SKM-1 (cell line): ENCODE data around the gene CCDC158.
"Not testable (repeated sequence)": the region's sequence is repeated elsewhere in the genome, so short reads cannot be mapped to it uniquely, and the experiment has no call there.

Experiments
- DNase-seq: peaks from one replicate; lab custom pipeline; 2025; ENCODE audit not compliant: unreplicated experiment; lab: John Stamatoyannopoulos, UW

The CCDC158 gene

DNA sequence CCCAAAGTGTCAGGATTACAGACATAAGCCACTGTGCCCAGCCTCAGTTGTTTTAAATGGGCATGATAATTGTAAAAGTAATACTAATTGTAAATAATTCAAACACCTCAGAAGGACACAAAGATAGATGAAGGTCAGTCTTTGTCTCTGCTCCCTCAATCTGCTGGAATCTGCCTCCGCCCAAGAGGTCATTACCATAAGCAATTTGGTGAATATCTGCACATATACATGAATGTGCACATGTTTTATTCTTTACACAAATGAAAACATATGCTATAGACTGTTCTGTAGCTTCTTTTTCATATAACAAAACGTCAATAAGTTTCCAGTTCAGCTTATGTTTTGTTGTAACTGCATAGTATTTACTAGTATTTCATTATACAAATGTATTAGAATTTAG, 107.4 kb downstream of the CCDC158 start:
- no peak for DNase-seq

DNA sequence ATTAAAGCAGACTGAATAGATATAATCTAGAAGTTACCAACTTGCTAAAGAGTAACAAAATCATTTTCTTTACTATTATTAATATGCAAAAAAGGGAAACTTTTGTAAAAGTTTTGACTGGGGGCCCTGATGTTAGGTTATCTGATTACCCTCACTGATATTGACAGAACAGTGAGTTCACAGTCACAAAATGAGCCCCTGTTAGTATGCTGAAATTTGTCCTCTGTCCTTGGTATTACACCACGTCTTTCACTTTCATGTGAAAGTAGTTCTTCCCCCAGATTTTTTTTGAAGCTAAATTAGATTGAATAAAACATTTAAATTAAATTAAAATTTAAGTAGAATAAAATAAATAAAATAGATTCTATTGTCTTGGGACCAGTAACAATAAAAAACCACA, 108.5 kb downstream of the CCDC158 start:
- no peak for DNase-seq

DNA sequence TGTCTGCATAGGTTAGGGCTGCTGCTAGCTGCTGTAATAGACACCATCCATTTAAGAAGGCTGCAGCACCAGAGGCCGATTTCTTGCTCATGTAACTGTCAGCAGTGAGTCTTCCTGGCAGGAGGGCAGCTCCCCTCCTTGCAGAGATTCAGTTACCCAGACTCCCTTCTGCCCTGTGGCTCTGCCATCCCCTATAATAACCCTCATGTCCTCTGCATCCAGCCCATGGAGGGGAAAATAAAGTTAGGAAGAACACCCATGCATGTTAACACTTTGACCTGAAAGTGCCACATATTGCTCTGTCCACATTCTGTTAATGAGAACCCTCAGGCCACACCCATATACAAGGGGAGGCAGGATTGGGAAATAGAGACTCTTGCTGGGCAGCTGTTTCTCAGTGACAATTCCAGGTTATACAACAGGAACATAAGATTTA, 109.0 kb downstream of the CCDC158 start:
- no peak for DNase-seq

DNA sequence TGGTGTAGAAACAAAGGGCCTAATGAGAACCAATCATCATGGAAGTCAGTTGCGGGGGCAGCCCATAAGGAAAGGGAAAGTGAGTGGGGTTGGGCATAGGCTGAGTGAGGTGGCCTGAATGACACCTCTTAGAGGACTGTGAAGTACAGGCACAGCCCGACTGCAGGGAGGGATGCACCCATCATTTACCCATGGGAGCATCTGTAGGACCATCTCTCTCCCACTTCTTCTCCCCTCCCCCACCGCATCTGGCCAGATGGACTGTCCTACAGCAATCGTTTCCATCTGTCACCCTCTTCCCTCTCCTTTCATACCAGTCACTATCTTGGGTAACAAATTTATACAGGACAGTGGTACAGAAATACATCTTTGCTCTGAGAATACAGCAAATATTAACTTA, 110.3 kb downstream of the CCDC158 start:
- no peak for DNase-seq

DNA sequence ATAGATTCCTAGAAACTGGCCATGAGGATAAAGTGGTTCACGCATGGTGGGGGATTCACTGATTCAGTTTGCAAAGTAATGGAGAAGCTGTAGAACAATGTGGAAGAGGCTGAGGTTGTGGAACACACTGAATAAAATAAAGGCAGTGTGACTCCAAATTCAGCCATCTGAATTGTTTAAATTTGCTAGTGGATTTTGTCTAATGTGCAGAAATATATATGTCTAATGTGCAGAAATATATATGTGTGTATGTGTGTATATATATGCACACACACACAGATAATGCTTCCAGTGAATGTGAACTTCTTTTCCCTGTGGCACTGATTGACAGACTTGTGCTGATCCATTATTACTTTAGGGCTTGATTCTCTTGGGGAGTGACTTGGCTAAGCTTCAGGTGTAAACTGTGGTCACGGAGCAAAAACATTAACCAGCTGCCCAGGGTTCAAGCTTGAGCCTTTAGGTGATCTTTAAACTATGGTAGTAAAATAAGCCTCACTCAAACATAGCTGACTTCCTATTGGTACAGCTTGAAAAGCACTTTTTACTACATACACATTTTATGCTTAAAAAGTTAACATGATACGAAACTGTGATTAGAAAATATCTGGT, 110.9 kb downstream of the CCDC158 start:
- DNase-seq, result no peak

DNA sequence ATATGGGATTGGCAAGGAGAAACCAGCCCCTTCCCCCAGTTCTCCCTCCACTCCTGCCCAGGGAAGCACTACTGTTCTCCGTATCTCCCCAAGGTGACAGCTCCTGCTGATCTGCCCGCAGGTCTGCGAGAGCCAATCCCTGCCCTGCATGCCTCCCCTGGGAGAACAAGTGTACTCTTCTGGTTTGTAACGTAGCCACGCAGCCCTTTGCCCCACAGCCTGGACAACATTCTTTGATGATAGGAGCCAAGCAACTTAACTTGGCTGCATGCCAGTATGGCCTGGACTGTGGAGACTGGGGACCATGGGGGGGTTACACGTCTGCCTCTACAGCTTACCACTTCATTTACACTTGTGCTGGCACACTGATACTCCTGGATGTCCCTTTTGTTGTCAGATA, 112.4 kb downstream of the CCDC158 start:
- no peak for DNase-seq

DNA sequence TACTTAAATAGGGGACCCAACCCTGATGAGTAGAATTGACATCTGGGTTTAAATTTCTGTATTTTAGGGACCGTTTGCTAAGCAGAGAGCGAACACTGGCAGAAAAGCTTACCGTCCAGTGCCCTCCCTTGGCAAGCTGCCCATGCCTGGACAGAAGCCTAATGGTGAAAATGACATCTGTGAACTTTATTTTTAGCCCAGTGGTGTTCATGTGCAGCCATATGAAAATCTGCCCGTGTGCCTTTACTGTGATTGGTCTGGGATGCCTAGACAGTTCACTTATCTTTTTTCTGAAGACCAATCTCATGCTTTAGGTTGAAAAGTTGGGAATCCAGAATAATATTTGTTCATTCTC, 113.3 kb downstream of the CCDC158 start:
- DNase-seq, result no peak

DNA sequence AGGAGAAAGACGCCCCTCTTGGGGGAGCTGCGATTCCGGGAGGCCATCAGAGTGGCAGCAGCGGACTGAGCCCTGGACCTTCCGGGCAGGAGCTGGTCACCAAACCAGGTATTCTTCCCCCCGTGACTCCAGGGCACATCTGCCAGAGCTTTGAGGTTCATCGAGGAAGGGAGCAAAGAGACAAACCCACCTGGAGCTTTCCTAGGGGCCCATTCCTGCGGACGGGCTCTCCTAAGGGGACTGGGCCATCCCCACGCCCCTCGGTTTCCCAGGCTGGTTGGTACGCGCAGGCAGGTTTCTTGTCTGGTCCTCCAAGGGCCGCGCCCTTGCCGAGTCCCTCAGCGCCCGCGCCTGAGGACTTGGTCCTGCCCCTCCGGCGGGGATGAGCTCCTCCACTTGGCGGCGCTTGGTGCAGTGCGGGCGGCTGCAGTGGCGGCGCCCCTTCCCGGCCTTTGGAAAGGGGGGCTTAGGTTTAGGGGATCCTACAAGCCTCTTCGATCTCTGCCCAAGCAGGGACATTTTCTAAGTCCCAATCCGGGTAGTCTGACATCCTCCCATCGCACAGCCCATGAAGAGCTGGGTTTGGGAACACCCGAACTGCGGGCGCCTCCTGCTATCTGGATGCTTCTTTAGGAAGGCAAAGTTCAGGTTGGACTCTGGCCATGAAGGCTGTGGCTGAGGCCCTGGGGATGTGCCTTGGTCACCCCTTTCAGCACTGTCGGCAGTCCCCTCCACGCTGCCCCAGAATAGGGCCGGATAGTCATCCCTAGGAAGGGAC, 113.9 kb downstream of the CCDC158 start:
- DNase-seq, result no peak

DNA sequence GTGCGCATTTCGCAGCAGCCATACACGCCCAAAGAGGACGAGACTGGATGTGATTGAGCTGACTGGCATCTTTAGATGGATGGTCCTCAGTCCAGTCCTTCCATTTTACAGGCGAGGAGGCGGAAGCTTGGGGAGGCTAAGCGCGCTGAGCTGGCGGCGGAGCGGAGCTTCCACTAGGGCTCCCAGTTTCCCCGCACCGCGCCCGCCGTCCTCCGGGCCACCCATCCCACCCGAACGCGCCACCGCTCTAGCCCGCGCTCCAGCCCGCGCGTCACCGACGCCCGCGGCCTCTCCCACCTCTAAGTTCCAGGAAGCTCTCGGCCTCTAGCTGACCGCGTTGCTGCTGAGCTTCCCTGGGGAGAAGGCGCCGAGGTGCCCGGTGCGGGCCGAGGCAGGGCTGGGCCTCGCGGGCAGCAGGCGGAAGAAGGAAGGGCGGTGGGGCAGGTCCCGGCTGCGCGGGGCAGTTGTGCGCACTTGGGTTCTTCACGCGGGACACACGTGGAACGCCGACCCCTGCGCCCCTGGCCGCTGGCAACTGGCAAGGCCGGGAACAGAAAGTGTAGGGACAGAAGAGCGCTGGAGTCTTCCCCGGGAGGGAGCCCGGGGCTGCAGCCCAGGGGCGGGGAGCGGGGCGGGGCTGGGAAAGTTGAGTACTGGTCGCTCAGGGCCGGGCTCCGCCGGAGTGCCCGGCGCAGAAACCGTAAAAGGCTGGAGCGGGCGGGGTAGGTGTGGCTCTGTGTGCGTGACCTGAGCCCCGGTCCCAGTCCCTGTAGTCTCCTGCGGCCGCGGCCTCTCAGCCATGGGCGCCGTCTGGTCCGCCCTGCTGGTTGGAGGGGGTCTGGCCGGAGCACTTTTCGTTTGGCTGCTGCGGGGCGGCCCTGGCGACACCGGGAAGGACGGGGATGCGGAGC, 114.7 kb downstream of the CCDC158 start, which contains the start of gene STBD1:
STBD1 (plus strand) TSS at position 763 of the 911 bp plus-strand sequence; CDS start at position 800, 37 bp downstream.
- DNase-seq, result no peak

DNA sequence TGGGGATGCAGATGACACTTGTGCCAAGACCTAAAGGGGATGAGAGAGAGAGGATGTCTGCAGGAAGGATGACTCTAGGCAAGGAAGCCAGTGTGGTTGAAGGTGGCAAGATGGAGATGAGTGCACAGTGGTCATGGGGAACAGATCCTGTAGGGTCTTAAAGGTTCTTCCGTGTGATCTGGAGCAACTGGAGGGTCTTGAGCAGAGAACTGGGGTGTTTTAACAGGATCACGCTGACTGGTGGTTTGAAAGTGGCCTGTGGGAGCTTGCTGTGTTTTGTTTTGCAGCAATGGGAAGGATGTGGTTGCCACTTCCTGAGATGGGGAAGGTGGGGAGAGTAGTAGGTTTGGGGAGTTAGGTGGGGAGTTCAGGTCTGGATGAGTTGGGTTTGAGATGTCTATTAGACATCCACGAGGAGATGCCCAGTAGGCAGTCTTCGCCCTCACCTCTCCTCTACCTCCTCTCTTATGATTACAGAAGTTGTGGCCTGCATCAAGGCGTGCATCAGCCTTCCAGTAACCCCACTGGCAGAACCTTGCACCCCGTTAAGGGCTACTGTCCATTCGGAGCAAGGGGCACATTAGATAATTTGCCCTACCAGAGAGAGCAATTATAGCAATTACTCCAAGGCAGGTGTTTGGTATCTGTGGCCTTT, 115.8 kb downstream of the CCDC158 start:
- no peak for DNase-seq

DNA sequence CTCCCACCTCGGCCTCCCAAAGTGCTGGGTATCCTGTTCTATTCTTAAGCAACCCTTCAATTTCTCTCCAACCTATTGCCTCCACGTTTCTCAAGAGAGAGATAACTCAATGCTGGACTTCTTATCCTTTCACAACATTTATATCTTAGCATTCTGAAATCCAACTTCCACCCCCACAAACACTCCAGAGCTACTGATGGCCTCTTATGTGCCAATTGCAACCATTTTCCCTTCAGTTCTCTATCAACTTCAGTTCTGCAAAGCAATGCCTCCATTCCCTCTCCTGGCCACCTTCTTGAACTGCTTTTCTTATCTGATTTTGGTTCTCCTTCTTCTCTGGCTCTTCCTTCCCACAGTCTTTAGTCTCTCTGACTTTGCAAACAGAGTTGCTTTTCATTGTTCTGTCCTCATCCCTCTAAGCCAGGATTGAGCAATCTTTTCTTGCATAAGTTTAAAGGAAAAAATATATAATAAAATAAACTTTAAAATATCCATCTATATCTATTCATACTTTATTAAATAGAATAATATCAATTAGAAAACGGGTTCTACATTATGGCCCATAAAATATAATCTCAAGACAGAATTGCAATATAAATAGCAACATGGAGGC, 118.0 kb downstream of the CCDC158 start:
- DNase-seq, result peak; percentile 65

DNA sequence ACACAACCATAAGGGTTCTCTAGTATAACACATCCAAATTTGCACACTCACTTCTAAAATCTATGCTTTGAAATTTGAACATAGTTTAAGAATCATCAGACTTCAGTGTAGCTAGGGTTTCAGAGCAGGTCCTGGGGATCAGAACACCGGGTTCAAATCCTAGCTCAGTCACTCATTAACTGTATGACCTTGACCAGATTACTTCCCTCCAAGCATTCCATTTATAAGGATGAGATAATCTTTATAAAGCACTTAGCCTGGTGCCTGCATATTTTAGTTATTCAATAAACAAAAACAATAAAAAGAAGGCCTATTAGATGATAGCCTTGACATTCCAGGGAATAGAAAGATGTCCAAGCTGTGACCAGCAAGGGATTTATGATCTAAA, 119.2 kb downstream of the CCDC158 start:
- no peak for DNase-seq

DNA sequence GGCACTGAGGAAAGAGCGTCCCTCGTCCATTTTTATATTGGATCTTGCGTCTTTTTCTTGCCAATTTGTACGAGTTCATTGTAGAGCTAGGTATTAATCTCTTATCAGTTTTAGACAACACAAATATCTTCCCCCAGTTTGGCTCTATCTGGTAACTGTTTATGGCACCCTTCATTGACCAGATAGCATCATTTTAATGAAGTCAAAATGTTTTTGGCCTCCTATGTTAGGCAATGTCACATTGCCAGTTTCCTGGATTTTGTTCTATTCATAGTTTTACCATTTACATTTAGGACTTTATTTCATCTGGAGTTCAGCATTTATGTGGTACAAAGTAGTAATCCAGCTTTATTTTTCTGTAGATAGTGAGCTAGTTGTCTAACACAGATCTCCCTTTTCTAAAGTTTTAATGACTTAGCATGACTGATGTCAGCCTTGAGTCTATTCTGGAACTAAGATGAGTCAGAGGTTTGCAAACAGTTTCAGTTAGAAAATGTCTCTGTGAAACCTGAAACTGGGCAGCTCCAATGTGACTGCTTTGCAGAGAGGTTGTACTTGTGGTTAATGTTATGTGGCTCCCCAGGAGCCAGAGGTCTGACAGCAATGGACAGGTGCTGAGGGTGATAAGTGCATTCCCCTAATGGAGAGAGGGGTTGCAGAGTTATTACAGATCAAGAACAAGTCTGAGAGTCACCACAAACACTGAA, 119.7 kb downstream of the CCDC158 start:
- DNase-seq, result peak; percentile 36

DNA sequence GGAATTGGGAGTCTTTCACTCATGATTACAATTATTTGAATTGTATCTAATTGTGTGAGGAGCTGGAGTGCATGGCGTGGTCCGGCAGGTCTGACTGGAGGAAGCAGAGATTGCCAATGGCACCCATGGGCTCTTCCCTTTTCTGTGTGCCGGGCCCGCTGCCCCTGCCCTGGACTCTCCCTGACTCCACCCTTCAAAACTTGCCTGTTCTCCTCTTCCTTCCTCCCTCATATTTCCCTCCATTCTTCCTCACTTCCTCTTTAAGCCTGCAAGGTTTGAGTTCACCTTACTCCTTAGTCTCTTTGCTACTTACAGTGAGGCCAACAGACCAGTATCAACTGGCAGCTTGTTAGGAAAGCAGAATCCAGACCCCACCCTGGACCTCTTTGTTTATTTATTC, 120.9 kb downstream of the CCDC158 start:
- DNase-seq, result peak; percentile 47

DNA sequence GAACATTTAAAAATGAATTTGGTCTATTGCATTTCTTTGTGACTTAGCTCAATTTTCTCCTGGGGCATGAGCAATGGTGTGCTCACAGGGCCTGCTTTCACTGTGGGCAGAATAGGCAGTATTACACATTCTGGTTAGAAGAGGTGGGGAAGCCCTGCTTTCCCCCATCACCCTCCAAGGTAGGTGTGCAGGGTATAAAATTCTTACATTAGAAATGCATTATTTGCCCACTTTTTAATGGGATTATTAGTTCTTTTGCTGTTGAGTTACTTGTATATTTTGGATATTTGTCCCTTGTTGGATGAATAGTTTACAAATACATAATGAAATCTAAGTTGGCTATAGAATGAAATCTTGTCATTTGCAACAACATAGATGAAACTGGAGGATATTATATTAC, 122.7 kb downstream of the CCDC158 start:
- no peak for DNase-seq

DNA sequence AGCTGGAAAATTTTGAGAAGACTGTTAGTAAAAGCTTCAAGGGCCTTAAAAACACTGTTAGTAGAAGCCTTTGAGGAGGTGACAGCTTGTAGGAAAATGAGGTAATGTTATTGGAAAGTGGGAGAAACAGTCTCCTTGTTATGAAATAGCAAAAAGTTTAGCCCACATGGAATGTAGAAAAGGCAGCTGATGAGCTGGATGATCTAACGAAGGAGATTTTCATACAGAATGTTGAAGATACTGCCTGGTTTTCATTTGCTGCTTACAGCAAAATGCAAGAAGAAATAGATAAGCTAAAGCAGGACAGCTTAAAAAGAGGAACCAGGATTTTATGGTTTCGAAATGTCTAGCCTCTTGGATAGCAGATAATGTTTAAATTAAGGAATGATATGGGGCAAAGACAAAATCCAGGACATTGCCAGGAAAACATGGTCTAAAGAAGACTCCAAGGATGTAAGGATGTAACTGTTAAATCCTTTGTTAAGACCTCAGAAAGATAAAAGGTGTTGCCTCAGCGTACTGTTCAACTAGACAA, 124.6 kb downstream of the CCDC158 start:
- DNase-seq, result no peak

DNA sequence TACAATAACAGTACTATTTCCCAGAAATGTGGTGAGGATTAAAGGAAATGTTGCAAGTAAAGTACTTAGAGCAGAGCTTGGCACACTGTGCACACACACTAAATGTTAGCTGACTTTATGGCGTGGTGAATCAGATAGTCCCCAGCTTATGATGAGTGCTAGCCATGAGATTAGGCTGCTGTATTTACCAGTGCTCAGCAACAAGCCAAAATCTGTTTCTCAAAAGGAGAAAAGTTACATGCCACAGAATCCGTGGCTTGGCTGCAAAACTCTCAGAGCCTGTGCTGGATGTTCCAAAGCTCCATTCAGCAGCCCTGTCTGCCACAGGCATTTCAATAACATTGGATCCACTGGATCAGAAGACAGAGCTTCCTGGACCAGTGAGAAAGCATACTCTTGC, 127.2 kb downstream of the CCDC158 start:
- DNase-seq, result no peak

DNA sequence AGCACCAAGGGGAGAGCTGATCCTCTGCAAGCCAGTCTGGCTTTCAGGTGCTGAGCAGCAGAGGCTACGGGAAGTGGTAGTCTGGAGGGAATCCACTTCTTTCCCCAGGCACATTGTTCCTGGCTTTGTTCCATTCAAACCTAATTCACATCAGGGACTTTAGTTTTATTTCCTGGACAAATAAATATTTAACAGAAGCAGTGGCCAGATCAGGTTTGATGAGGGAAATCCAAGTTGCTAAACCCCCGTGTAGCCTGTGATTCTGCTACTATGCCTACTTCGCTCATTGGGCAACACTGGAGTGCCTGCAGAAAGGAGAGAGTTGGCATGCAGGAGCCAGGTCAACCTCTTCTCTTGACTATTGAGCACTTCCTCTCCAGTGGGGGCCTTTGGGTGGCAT, 128.2 kb downstream of the CCDC158 start:
- no peak for DNase-seq

DNA sequence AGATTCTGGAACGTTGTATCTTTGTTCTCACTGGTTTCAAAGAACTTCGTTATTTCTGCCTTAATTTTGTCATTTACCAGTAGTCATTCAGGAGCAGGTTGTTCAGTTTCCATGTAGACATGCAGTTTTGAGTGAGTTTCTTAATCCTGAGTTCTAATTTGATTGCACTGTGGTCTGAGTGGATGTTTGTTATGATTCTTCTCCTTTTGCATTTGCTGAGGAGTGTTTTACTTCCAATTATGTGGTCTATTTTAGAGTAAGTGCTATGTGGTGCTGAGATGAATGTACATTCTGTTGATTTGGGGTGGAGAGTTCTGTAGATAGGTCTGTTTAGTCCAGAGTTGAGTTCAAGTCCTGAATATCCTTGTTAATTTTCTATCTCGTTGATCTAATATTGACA, 133.1 kb downstream of the CCDC158 start:
- not testable (repeated sequence) for DNase-seq

DNA sequence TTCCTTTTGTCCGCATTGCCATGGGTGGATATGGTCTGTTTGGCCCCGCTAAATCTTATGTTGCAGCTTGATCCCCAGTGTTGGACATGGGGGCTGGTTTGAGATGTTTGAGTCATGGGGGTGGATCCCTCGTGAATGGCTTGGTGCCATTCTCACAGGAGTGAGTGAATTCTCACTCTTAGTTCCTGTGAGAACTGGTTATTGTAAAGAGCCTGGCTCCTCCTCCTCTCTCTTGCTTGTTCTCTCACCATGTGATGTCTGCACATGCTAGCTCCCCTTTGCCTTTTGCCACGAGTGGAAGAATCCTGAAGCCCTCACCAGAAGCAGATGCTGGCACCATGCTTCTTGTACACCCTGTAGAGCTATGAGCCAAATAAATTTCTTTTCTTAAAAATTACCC, 137.0 kb downstream of the CCDC158 start:
- DNase-seq, result no peak
